Bronchial epithelial cell (primary cell): ENCODE data around the gene ZNF30. TPM values are rescaled to one million over a fixed set of nuclear protein-coding genes. Genes with fewer than 3 reads are reported as not detected.

Source experiments
- DNase-seq: peaks from one replicate; pipeline ENCODE4 v3.0.0-alpha.2; 2010; ENCODE audit warnings: low read depth
- FAIRE-seq: peaks from 2 replicates; lab custom pipeline; 2011; peaks lifted over from hg19 to GRCh38; lab: Jason Lieb, UNC
- H3K27me3 ChIP-seq: 2 replicates; pipeline ENCODE4 v1.5.1; 2011; ENCODE audit warnings: low read length; ENCODE audit not compliant: control insufficient read depth, insufficient read depth
- H3K36me3 ChIP-seq: 2 replicates; pipeline ENCODE4 v1.5.1; 2011; ENCODE audit warnings: low read length; ENCODE audit not compliant: control insufficient read depth, insufficient read depth
- H3K4me3 ChIP-seq: 2 replicates; pipeline ENCODE4 v1.5.1; 2011; ENCODE audit warnings: mild to moderate bottlenecking, low read depth, low read length, control low read depth
- CTCF ChIP-seq: IDR thresholded peaks from 2 replicates; pipeline ENCODE4 v1.5.1; 2011; ENCODE audit warnings: mild to moderate bottlenecking, moderate library complexity, low read length, control low read depth, inconsistent platforms; ENCODE audit not compliant: insufficient read depth, severe bottlenecking
- total RNA-seq: library from RNA; depleted of rRNA; stranded (reverse); fragments of >200 nt; gene quantifications from 2 replicates; pipeline ENCODE4 v1.2.1, GENCODE V29; 2014

The ZNF30 gene
- total RNA-seq, 1 donor from 2014 or later = 3.7 TPM

GRCh38 chr19:34957830-34958751, 31.4 kb downstream of the ZNF30 start:
- Histone ChIP-seq H3K27me3 (no peaks in the 10 kb centered on the region), H3K4me3 (no peak overlapping the region), H3K36me3 (peaks cover 8% of the 10 kb centered on the region)
- FAIRE-seq (no peak), DNase-seq (no peak)
- TF ChIP-seq CTCF = no peak

- no peak for FAIRE-seq
- Histone ChIP-seq H3K4me3 (no peak overlapping the region), H3K36me3 (peaks cover 8% of the 10 kb centered on the region), H3K27me3 (no peaks in the 10 kb centered on the region)
- TF ChIP-seq CTCF = no peak
- no peak for DNase-seq
Observed at GRCh38 chr19:34959021-34959420, 32.3 kb downstream of the ZNF30 start.

DNA sequence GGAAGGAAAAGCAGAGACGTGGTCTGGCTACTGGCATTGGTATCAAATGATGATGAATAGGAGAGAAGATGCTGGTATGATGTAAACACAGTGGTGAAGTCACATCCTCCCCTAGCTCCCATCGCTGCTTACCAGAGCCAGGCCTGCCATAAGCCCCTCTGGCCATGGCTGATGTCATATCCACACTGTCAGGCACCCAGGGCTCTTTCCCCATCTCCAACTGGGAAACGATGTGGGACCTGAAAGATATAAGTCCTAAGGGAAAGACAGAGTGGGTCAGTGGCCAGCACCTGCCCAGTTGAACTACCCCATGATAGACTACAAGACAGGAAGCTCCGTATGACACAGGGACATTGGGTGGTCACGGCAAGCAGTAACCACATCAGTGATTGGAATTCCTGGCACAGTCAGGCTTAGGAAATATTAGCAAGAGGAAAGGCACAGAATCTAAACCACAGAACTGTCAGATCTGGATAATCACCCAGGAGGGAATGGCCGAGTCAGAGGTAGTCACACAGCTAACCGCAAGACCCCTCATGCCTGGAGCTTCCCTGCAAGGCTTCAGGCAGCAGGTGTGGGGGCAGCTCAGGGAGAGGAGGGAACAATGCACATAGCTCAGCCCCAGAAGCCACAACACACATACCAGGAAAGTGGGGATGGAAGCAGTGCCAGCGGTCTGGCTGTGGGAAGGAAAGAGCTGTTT, 33.6 kb downstream of the ZNF30 start:
- TF ChIP-seq CTCF = no peak
- Histone ChIP-seq H3K27me3 (no peaks in the 10 kb centered on the region), H3K36me3 (peaks cover 8% of the 10 kb centered on the region), H3K4me3 (no peak overlapping the region)
- DNase-seq (peak; percentile 10), FAIRE-seq (peak; percentile 55)

GRCh38 chr19:34960940-34961679, 34.4 kb downstream of the ZNF30 start:
- no peak overlapping the region for H3K4me3 ChIP-seq
- no peaks in the 10 kb centered on the region for H3K27me3 ChIP-seq
- FAIRE-seq (no peak), DNase-seq (no peak)
- no peak for TF ChIP-seq CTCF
- peaks cover 8% of the 10 kb centered on the region for H3K36me3 ChIP-seq

DNA sequence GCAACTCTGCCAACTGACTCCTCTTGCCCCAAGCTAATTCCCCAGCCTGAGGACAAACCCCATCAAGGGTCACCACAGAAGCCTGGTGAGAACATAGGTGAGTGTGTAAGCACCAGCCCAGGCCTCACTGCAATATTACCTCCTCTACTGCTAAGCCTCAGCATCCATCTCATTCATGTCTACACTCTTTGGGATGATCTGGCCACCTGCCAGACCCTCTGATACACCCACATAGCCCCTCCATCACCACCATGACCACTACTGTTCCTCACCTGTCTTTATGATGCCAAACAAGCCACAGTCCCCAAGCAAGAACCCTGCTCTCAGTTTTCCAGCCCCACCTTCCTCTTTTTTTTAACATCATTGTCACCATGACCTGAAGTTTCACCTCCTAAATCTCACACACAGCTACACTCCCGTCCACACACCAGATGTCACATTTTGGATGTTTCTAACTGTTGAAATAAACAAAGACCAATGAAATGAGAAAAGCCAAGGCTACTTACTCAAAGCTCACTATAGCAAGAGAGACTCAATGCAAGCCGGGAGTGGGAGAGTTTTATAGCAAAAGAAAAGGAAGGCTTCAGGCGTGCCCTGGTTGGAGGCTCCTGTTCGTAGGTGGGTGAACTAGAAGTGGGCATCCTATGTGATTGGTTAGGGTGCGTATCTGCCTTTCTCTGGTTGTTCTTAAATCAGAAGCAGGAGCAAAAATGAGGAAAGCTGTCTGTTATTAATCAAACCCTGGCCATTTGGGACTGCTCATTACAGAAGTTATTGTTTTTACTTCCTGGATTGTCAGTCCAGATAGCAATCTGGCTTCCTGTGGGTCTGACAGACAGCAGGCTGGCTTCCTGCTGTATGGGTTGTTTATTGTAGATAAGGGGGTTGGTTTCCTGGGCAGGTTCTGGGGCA, 35.3 kb downstream of the ZNF30 start:
- Histone ChIP-seq H3K36me3 (peaks cover 8% of the 10 kb centered on the region), H3K27me3 (no peaks in the 10 kb centered on the region), H3K4me3 (no peak overlapping the region)
- TF ChIP-seq CTCF = no peak
- DNase-seq = no peak
- no peak for FAIRE-seq
